PFSK-1 (cell line): ENCODE results near the gene TMEM213.

ENCODE experiments used
- FOXP2 ChIP-seq: optimal IDR thresholded peaks from 2 replicates; pipeline ENCODE3; 2011; ENCODE audit warnings: borderline replicate concordance, control low read depth, inconsistent platforms; ENCODE audit not compliant: insufficient read depth; ENCODE audit errors: extremely low read length, extremely low read depth
- POLR2AphosphoS5 ChIP-seq: IDR thresholded peaks from 2 replicates; pipeline ENCODE4 v1.6.1; 2012; ENCODE audit warnings: low read depth, mild to moderate bottlenecking, control low read depth, low read length, moderate library complexity
- SIN3A ChIP-seq: IDR thresholded peaks from 2 replicates; pipeline ENCODE4 v1.6.1; 2012; ENCODE audit warnings: mild to moderate bottlenecking, low read length, moderate library complexity, borderline replicate concordance; ENCODE audit not compliant: insufficient read depth
- TAF1 ChIP-seq: IDR thresholded peaks from 2 replicates; pipeline ENCODE4 v1.6.1; 2012; ENCODE audit warnings: low read length, control low read depth, borderline replicate concordance; ENCODE audit not compliant: insufficient read depth
- TF ChIP-seq, protein P1 (sequence below), 2 experiments: IDR thresholded peaks; 2 replicates each; pipeline versions ENCODE4 v1.6.1 to v1.8.0; 2011 to 2012; ENCODE audit warnings: low read depth in 2 of 2, low read length in 2 of 2, control low read depth in 1 of 2, inconsistent platforms in 1 of 2, mild to moderate bottlenecking in 1 of 2, moderate library complexity in 1 of 2; ENCODE audit not compliant: insufficient read depth in 1 of 2

The TMEM213 gene

DNA sequence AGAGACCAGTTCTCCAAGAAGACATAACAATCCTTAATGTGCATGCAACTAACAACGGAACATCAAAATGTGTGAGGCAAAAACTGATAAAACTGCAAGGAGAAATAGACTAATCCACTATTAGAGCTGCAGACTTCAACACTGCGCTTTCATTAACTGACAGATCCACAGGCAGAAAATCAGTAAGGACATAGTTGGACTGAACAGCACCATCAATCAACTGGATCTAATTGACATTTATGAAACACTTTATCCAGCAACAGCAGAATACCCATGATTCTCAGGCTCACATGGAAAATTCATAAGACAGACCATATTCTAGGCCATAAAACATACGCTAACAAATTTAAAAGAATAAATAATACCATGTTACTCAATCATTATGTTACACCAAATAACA lies 21.8 kb downstream of the TMEM213 start:
- TF ChIP-seq, protein P1, sequence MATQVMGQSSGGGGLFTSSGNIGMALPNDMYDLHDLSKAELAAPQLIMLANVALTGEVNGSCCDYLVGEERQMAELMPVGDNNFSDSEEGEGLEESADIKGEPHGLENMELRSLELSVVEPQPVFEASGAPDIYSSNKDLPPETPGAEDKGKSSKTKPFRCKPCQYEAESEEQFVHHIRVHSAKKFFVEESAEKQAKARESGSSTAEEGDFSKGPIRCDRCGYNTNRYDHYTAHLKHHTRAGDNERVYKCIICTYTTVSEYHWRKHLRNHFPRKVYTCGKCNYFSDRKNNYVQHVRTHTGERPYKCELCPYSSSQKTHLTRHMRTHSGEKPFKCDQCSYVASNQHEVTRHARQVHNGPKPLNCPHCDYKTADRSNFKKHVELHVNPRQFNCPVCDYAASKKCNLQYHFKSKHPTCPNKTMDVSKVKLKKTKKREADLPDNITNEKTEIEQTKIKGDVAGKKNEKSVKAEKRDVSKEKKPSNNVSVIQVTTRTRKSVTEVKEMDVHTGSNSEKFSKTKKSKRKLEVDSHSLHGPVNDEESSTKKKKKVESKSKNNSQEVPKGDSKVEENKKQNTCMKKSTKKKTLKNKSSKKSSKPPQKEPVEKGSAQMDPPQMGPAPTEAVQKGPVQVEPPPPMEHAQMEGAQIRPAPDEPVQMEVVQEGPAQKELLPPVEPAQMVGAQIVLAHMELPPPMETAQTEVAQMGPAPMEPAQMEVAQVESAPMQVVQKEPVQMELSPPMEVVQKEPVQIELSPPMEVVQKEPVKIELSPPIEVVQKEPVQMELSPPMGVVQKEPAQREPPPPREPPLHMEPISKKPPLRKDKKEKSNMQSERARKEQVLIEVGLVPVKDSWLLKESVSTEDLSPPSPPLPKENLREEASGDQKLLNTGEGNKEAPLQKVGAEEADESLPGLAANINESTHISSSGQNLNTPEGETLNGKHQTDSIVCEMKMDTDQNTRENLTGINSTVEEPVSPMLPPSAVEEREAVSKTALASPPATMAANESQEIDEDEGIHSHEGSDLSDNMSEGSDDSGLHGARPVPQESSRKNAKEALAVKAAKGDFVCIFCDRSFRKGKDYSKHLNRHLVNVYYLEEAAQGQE (IDR thresholded peaks at IDR 0.05; ENCODE audit: insufficient read depth in 1 of 2, low read depth in 2 of 2, low read length in 2 of 2): no peak
- no peak for TF ChIP-seq POLR2AphosphoS5
- no peak for TF ChIP-seq FOXP2
- no peak for TF ChIP-seq TAF1
- no peak for TF ChIP-seq SIN3A

GRCh38 chr7:138821912-138822311 lies 24.1 kb downstream of the TMEM213 start:
- TF ChIP-seq FOXP2: no peak
- TF ChIP-seq SIN3A: no peak
- TF ChIP-seq TAF1: no peak
- TF ChIP-seq, protein P1 (IDR thresholded peaks at IDR 0.05; ENCODE audit: insufficient read depth in 1 of 2, low read depth in 2 of 2, low read length in 2 of 2): no peak
- TF ChIP-seq POLR2AphosphoS5: no peak

DNA sequence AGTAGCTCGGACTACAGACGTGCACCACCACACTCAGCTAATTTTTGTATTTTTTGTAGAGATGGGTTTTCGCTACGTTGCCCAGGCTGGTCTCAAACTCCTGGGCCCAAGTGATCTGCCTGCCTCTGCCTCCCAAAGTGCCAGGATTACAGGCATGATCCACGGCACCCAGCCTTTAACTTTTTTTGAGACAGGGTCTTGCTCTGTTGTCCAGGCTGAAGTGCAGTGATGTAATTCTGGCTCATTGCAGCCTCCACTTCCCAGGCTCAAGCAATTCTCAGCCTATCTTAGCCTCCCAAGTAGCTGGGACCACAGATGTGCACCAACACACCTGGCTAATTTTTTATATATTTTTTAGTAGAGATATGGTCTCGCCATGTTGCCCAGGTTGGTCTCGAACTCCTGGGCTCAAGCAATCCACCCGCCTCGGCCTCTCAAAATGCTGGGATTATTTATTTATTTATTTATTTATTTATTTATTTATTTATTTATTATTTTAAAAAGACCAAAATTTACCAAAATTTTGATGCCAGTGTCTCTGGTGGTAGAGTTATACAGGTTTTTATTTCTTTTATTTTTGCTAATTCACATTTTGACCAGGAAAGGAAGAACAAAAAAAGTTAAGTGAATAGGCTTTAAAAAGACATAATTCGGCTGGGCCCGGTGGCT lies 25.2 kb downstream of the TMEM213 start:
- TF ChIP-seq SIN3A (no peak), FOXP2 (no peak), POLR2AphosphoS5 (no peak), TAF1 (no peak)
- TF ChIP-seq, protein P1 (IDR thresholded peaks at IDR 0.05; ENCODE audit: insufficient read depth in 1 of 2, low read depth in 2 of 2, low read length in 2 of 2): no peak

- TF ChIP-seq, protein P1 (IDR thresholded peaks at IDR 0.05; ENCODE audit: insufficient read depth in 1 of 2, low read depth in 2 of 2, low read length in 2 of 2): no peak
- TF ChIP-seq TAF1: no peak
- no peak for TF ChIP-seq SIN3A
- TF ChIP-seq POLR2AphosphoS5: no peak
- TF ChIP-seq FOXP2: no peak
These were observed 27.4 kb downstream of the TMEM213 start for GRCh38 chr7:138825049-138825721.
